ENCODE data around the gene METAP2. TPM values are rescaled to one million over a fixed set of nuclear protein-coding genes. Genes with fewer than 3 reads are reported as not detected.
A peak's percentile ranks its signal among the peaks of the same experiment; 100 is the strongest.
"Not testable (repeated sequence)": the region's sequence is repeated elsewhere in the genome, so short reads cannot be mapped to it uniquely, and the experiment has no call there.

The METAP2 gene
- polyA plus RNA-seq (ENCODE audit: insufficient read length in 4 of 4) = 100 to 1,000 TPM; 108 to 143 (median 115) TPM

DNA sequence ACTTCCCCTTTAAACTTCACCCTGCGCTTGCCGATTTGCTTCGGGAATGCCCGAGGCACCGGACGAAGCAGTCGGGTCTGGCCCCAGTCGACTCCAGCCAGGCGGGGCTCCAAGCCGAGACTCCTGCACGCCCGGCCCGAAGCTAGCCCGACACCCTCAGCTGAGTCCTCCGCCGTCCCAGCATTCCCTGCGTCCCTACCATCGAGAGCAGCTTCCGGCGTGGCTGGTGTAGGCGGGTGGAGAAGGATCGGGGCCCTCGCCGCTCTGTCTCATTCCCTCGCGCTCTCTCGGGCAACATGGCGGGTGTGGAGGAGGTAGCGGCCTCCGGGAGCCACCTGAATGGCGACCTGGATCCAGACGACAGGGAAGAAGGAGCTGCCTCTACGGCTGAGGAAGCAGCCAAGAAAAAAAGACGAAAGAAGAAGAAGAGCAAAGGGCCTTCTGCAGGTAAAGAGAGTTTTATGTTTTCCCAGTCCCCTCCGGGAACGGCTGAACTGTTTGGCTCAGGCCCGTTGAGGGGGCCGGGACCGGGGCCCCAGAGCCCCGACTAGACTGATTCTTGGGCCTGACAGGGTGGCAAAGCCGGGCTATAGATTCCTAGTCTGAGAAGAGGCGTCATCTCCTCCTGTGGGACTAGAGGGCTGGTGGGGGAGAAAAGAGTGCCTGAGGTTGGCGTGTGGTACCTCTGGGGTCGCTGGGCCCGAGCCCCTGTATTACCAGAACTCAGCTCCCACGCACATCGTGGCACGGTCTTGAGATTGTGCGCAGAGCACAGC, at the start of gene METAP2:
TSS of gene METAP2 (plus strand) at position 269 of the 776 bp plus-strand sequence. CDS start at position 297, 28 bp downstream.
- peak; percentile 76 to 94 (median 87) for DNase-seq (ENCODE audit: low read depth in 4 of 4, low spot score in 2 of 4)

- DNase-seq (ENCODE audit: low read depth in 4 of 4, low spot score in 2 of 4) = no peak
These were observed 49.5 kb upstream of the METAP2 start for GRCh38 chr12:95424271-95424994.

DNA sequence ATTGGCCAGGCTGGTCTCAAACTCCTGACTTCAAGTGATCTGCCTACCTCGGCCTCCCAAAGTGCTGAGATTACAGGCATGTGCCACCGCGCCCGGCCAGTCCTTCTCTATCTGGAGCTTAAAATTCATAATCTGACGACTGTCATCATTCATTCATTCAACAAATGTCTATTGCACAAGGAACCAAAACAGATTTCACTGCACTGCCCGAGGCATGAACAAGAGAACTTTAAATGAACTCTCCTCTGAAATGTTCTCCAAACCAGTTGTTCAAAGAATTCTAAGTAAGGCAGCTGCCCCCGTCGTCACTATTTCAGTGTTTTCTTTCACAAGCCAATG, 44.8 kb upstream of the METAP2 start:
- no peak for DNase-seq (ENCODE audit: low read depth in 4 of 4, low spot score in 2 of 4)

- DNase-seq (ENCODE audit: low read depth in 4 of 4, low spot score in 2 of 4) = no peak
These were observed 42.8 kb upstream of the METAP2 start for GRCh38 chr12:95431120-95431519.

DNA sequence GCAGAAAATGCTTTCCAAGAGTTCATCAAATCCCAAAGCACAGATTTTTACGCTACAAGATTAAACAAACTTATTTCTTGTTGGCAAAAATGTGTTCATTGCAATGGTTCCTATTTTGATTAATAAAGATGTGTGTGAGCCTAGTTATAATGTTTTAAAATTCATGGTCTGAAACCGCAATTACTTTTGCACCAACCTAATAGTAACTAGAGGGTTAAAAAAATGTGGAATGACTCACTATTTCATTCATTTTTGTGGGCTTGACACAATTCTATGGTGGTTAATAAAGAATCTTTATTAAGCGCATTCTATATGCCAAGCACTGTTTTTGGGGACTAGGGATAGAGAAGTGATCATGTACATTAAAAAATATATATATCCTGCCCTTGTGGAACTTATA, 38.6 kb upstream of the METAP2 start:
- no peak for DNase-seq (ENCODE audit: low read depth in 4 of 4, low spot score in 2 of 4)

- DNase-seq (ENCODE audit: low read depth in 4 of 4, low spot score in 2 of 4) = no peak
These were observed 36.4 kb upstream of the METAP2 start for GRCh38 chr12:95437565-95437964.

DNA sequence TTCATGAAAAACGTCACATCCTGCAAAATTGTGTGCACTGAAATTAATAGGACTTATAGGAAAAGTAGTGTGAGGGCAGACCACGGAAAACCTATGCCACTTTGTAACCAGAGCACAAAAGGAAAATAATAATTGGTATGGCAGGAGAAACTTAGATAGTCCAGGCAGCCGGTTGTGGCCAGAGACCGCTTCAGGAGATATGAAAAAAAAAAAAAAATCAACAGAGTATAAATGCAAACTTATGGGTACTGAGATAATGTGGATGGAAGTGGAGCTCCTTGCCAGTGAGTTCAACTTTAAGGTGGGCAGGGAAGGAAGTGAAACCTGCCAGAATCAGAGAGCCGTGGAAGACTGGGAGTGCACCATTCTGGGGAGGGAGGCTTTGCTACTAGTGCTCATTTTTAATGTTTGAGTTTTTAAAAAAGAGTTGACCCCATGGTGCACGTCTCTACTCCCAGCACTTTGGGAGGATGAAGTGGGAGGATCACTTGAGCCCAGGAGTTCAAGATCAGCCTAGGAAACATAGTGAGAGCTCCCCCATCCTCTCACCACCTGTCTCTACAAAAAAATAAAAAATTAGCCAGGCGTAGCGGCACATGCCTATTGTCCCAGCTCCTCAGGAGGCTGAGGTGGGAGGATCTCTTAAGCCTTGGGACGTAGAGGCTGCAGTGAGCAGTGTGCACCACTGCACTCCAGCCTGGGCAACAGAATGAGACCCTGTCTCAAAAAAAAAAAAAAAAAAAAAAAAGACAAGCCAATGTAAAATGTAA, 34.3 kb upstream of the METAP2 start:
- no peak for DNase-seq (ENCODE audit: low read depth in 4 of 4, low spot score in 2 of 4)

GRCh38 chr12:95440401-95440800, 33.6 kb upstream of the METAP2 start:
- no peak for DNase-seq (ENCODE audit: low read depth in 4 of 4, low spot score in 2 of 4)

DNA sequence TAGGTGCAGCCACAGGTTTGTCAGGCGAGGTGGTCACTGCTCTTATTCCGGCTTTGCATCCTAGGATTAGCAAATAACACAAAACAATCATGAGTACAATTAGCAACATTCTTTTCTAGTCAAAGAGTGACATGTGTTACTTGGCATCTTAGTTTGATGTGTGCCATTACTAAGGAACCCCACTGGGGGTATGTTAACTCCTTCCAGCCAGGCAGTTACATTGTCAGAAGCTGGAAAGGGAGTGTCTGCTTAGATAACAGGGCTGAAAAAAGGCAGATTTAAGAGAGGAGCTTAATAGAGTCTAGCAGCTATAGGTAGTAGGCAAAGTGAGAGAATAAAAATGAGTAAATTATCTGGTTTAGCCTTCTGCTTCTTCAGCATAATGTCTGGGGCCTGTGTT, 30.5 kb upstream of the METAP2 start:
- DNase-seq (ENCODE audit: low read depth in 4 of 4, low spot score in 2 of 4) = no peak

DNA sequence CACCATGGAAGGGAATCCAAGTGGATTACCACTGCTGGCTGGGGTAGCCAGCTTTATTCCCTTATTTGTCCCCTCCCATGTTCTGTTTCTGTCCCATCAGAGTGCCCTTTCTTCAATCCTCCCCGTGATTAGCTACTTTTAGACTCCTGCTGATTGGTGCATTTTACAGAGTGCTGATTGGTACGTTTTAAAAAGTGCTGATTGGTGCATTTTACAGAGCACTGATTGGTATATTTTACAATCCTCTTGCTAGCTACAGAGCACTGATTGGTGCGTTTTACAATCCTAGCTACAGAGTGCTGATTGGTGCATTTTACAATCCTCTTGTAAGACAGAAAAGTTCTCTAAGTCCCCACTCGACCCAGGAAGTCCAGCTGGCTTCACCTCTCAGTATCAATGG, 28.9 kb upstream of the METAP2 start:
- DNase-seq (ENCODE audit: low read depth in 4 of 4, low spot score in 2 of 4) = not testable (repeated sequence)

DNA sequence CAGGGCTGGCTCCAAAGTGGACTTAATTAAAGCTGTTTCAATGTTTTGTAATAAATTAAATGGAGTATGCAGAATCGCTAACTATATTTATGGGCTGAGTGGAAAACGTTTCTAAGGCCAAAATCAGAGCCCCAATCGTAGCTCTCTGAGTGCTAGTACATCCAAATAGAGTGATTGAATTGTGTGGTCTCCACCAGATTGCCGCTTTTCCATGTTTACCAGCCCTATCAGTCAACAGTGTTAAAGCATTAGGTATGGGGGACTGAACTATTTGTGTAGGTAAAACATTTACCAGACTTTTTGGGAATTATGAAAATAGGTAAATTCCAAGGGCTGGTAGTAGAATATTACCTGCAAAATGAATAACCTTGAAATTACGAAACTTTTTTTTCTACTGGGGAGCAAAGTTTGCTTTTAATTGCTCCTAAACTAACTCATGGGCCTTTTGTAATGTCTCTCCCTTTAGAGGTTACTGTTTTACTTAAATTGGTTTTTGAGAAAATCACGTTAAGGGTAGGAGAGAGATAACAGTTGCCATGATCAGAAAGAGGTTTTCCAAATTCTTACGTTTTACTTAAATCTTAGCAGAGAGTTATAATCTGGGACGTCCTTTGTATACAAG, 28.0 kb upstream of the METAP2 start:
- DNase-seq (ENCODE audit: low read depth in 4 of 4, low spot score in 2 of 4) = no peak

GRCh38 chr12:95446506-95446900, 27.4 kb upstream of the METAP2 start:
- peak in 3 of 4 donors; percentile 11 to 33 (median 21) for DNase-seq (ENCODE audit: low read depth in 4 of 4, low spot score in 2 of 4)

DNA sequence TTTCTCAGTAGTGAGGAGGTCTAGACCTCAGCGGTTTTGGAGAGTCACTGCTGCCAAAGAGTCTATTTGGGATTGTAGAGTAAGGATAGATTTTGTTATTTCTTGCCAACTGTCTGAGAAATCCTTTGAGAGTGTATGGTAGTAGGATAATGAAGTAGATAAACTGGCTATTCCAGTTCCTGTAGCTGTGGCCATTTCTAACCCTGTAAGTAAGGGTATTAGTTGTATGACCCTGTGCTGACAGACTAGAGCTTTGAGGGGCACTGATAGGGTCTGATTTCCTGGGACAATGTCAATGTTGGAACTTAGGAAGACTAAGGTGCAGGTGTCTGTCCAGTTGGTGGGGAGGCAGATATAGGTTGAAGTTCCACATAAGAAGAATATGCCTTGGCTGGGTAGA, 24.3 kb upstream of the METAP2 start:
- not testable (repeated sequence) for DNase-seq (ENCODE audit: low read depth in 4 of 4, low spot score in 2 of 4)

DNA sequence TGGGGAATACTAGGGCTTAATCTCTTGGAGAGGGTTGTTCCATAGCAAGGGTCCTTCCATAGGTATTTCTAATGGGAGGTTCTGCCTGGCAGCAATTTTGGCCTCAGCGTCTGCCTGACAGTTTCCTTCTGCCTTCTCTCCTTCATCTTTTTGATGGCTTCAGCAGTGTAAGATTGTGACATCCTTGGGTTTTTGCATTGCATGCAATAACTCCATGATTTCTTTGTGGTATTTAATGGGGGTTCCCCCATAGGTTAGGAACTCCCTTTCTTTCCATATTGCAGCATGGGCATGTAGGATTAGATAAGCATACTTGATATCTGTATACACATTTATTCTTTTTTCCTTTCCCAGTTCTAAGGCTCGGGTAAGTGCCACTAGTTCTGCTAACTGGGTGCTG, 21.5 kb upstream of the METAP2 start:
- DNase-seq (ENCODE audit: low read depth in 4 of 4, low spot score in 2 of 4) = not testable (repeated sequence)

GRCh38 chr12:95453881-95454280, 20.1 kb upstream of the METAP2 start:
- DNase-seq (ENCODE audit: low read depth in 4 of 4, low spot score in 2 of 4) = not testable (repeated sequence)

- not testable (repeated sequence) for DNase-seq (ENCODE audit: low read depth in 4 of 4, low spot score in 2 of 4)
These were observed 19.2 kb upstream of the METAP2 start for GRCh38 chr12:95454780-95455215.

DNA sequence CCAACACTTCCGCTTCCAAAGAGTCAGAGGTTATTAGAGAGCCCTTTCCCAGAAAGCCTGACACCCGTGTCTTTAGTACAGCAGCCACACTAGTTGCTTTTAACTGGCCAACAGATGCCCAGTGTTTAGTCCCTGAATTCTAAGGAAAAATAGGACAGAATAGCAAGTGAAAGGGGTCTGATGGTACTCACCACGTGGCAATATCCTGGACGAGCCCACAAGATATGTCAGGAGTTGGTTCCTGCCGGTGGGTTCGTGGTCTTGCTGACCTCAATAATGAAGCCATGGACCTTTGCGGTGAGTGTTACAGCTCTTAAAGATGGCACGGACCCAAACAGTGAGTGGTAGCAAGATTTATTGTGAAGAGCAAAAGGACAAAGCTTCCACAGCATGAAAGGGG, 16.3 kb upstream of the METAP2 start:
- DNase-seq (ENCODE audit: low read depth in 4 of 4, low spot score in 2 of 4) = not testable (repeated sequence)

GRCh38 chr12:95458761-95459160, 15.2 kb upstream of the METAP2 start:
- DNase-seq (ENCODE audit: low read depth in 4 of 4, low spot score in 2 of 4) = no peak

GRCh38 chr12:95459310-95459709, 14.6 kb upstream of the METAP2 start:
- no peak for DNase-seq (ENCODE audit: low read depth in 4 of 4, low spot score in 2 of 4)

DNA sequence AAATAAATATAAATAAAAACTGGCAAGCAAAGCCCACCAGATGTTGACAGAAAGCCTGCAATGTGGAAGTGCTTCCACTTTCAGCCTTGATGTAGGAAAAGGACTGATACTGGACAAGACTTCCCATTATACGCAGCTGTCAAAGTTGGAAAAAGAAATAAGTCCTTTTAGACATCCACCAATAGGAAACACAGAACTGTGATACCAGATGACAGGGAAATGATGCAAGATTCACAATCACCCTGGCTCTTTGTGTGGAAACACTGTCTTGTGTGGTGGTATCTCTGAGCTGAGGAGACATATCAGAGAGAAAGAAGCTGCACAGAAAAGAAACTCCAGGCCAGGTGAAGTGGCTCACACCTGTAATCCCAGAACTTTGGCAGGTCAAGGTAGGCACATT, 13.8 kb upstream of the METAP2 start:
- DNase-seq (ENCODE audit: low read depth in 4 of 4, low spot score in 2 of 4) = no peak

DNA sequence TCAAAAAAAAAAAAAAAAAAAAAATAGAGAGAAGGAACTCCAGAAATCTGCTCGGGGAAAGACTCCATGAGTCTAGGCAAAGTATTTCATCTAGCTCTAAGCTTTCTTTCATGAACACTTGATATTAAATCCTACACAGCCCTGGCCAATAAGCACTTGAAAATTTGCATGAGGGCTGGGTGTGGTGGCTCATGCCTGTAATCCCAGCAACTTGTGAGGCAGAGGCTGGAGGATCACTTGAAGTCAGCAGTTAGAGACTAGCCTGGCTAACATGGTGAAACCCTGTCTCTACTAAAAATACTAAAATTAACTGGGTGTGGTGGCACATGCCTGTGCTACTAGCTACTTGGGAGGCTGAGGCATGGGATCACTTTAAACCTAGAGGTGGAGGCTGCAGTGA, 13.1 kb upstream of the METAP2 start:
- DNase-seq (ENCODE audit: low read depth in 4 of 4, low spot score in 2 of 4) = no peak
